HepG2 (cell line): ENCODE data around the gene NCOA3. TPM values are rescaled to one million over a fixed set of nuclear protein-coding genes. Genes with fewer than 3 reads are reported as not detected.

Experiments
- CENPX ChIP-seq: sonication (generic); formaldehyde crosslinking; IDR thresholded peaks from 2 replicates; pipeline ENCODE4 v1.9.0; 2021; ENCODE audit warnings: mild to moderate bottlenecking, missing genetic modification reagents, moderate library complexity
- HMGXB4 ChIP-seq, 2 experiments: sonication (generic) in 1 of 2; formaldehyde crosslinking in 1 of 2; IDR thresholded peaks; 2 replicates each; pipeline versions ENCODE4 v1.4.0 to v1.6.1; 2018 to 2020; ENCODE audit warnings: missing genetic modification reagents in 2 of 2, borderline replicate concordance in 1 of 2, low read depth in 1 of 2, mild to moderate bottlenecking in 1 of 2, missing biosample characterization in 1 of 2
- HNRNPLL ChIP-seq: fragments of 200-400 bp; formaldehyde crosslinking; IDR thresholded peaks from 2 replicates; pipeline ENCODE4 v1.6.1; 2017; ENCODE audit warnings: mild to moderate bottlenecking, low read depth, low read length; ENCODE audit not compliant: poor library complexity, severe bottlenecking
- POLR2A ChIP-seq, 2 experiments: IDR thresholded peaks; 2 replicates each; pipeline ENCODE4 v1.6.1; 2011; ENCODE audit warnings: low read depth in 2 of 2, low read length in 2 of 2, mild to moderate bottlenecking in 1 of 2, moderate library complexity in 1 of 2; ENCODE audit not compliant: insufficient read depth in 1 of 2
- RXRA ChIP-seq: sonication (generic); formaldehyde crosslinking; IDR thresholded peaks from 2 replicates; pipeline ENCODE4 v1.5.1; 2020; ENCODE audit warnings: missing genetic modification reagents
- SRSF4 ChIP-seq: fragments of 200-400 bp; formaldehyde crosslinking; IDR thresholded peaks from one replicate; pipeline ENCODE4 v1.6.1; 2018; ENCODE audit warnings: mild to moderate bottlenecking, low read depth, low read length, moderate library complexity; ENCODE audit not compliant: poor library complexity, severe bottlenecking
- STAG1 ChIP-seq: sonication (generic); formaldehyde crosslinking; IDR thresholded peaks from 2 replicates; pipeline ENCODE4 v1.4.0; 2020; ENCODE audit warnings: missing genetic modification reagents
- TERF1 ChIP-seq: sonication (generic); formaldehyde crosslinking; IDR thresholded peaks from 2 replicates; pipeline ENCODE4 v1.8.0; 2022; ENCODE audit warnings: mild to moderate bottlenecking, missing genetic modification reagents, moderate library complexity
- ZBED4 ChIP-seq: sonication (generic); formaldehyde crosslinking; IDR thresholded peaks from 2 replicates; pipeline ENCODE4 v1.4.0; 2020; ENCODE audit warnings: missing genetic modification reagents, borderline replicate concordance
- ZFP41 ChIP-seq: sonication (generic); formaldehyde crosslinking; IDR thresholded peaks from 2 replicates; pipeline ENCODE4 v1.4.0; 2020; ENCODE audit warnings: mild to moderate bottlenecking, missing genetic modification reagents, borderline replicate concordance
- ZFP82 ChIP-seq: sonication (generic); formaldehyde crosslinking; IDR thresholded peaks from 2 replicates; pipeline ENCODE4 v1.5.1; 2020; ENCODE audit warnings: mild to moderate bottlenecking, missing genetic modification reagents, borderline replicate concordance
- ZMYM4 ChIP-seq: sonication (generic); formaldehyde crosslinking; IDR thresholded peaks from 2 replicates; pipeline ENCODE4 v1.8.1; 2023; ENCODE audit warnings: mild to moderate bottlenecking, missing genetic modification reagents
- ZNF124 ChIP-seq: sonication (generic); formaldehyde crosslinking; IDR thresholded peaks from 2 replicates; pipeline ENCODE4 v1.4.0; 2020; ENCODE audit warnings: missing genetic modification reagents
- ZNF331 ChIP-seq: sonication (generic); formaldehyde crosslinking; IDR thresholded peaks from 2 replicates; pipeline ENCODE4 v1.4.0; 2020; ENCODE audit warnings: missing genetic modification reagents
- ZNF558 ChIP-seq: sonication (generic); formaldehyde crosslinking; IDR thresholded peaks from 2 replicates; pipeline ENCODE4 v1.9.0; 2022; ENCODE audit warnings: mild to moderate bottlenecking, missing genetic modification reagents, borderline replicate concordance
- ZNF691 ChIP-seq: sonication (generic); formaldehyde crosslinking; IDR thresholded peaks from 2 replicates; pipeline ENCODE4 v1.4.0; 2020; ENCODE audit warnings: missing genetic modification reagents, low read depth, mild to moderate bottlenecking, borderline replicate concordance
- polyA plus RNA-seq, 8 experiments: library from polyadenylated mRNA; depleted of rRNA in 3 of 8; stranded (reverse) in 7 of 8; unstranded in 1 of 8; fragments of >200 nt; fragmentation: Illumina TruSeq in 4 of 8; extraction: Trizol in 4 of 8; gene quantifications; 2 replicates each; pipeline versions ENCODE4 v1.2.1 to v1.2.3, GENCODE V29; 2011 to 2016; ENCODE audit warnings: low read depth in 4 of 8, missing spikeins in 1 of 8, mixed read lengths in 1 of 8; ENCODE audit not compliant: insufficient read depth in 1 of 8
- total RNA-seq, 5 experiments: library from RNA; depleted of rRNA; stranded (reverse); fragments of >200 nt; fragmentation: Illumina TruSeq; extraction: Trizol; gene quantifications; 2 replicates each; pipeline ENCODE4 v1.2.3, GENCODE V29; 2016; ENCODE audit warnings: low read depth in 1 of 5

NCOA3 gene
- total and polyA plus RNA-seq, 2 of the 13 experiments (the other 11 are each of a cell fraction or from before 2014, with no cell fraction given): 35.0 to 56.8 TPM

- no peak for TF ChIP-seq ZBED4 (CRISPR knock-in tag)
- no peak for TF ChIP-seq ZNF558 (CRISPR knock-in tag)
- no peak for TF ChIP-seq TERF1 (CRISPR knock-in tag)
- no peak for TF ChIP-seq HMGXB4 (CRISPR knock-in tag; IDR thresholded peaks at IDR 0.05; ENCODE audit: borderline replicate concordance in 1 of 2, low read depth in 1 of 2)
- TF ChIP-seq ZNF331: peak; percentile 75
- peak; percentile 22; the same call in 1 of the 2 replicates for TF ChIP-seq STAG1 (CRISPR knock-in tag)
- no peak for TF ChIP-seq ZFP41 (CRISPR knock-in tag)
- TF ChIP-seq HNRNPLL: no peak
- no peak for TF ChIP-seq ZNF691 (CRISPR knock-in tag)
- TF ChIP-seq POLR2A (IDR thresholded peaks at IDR 0.05; ENCODE audit: insufficient read depth in 1 of 2, low read depth in 2 of 2, low read length in 2 of 2): peak; percentile 41 to 48; a peak in 2 of 4 replicates
- peak; percentile 99 for TF ChIP-seq RXRA (CRISPR knock-in tag)
- no peak for TF ChIP-seq ZFP82 (CRISPR knock-in tag)
- peak; percentile 99 for TF ChIP-seq ZMYM4 (CRISPR knock-in tag)
- no peak for TF ChIP-seq SRSF4
- TF ChIP-seq CENPX (CRISPR knock-in tag): no peak
- peak; percentile 60; the same call in 1 of the 2 replicates for TF ChIP-seq ZNF124 (CRISPR knock-in tag)
These were observed 74.9 kb downstream of the NCOA3 start (continued) for GRCh38 chr20:47576516-47577033.
